HepG2 (cell line): ENCODE measurements around the gene SLC5A6. TPM values are rescaled to one million over a fixed set of nuclear protein-coding genes. Genes with fewer than 3 reads are reported as not detected.

Experiments used
- CEBPB ChIP-seq: IDR thresholded peaks from 2 replicates; pipeline ENCODE4 v1.6.1; 2011; ENCODE audit warnings: low read depth, low read length, improper control_type of control experiment, borderline replicate concordance
- CREM ChIP-seq, 2 experiments: sonication (generic) in 1 of 2; formaldehyde crosslinking in 1 of 2; IDR thresholded peaks; 2 replicates each; pipeline versions ENCODE4 v1.4.0 to v1.6.1; 2016 to 2020; ENCODE audit warnings: antibody characterized with exemption in 1 of 2, mild to moderate bottlenecking in 1 of 2, missing genetic modification reagents in 1 of 2
- HDAC2 ChIP-seq: sonication (generic); formaldehyde crosslinking; IDR thresholded peaks from 2 replicates; pipeline ENCODE4 v1.4.0; 2020; ENCODE audit warnings: missing genetic modification reagents
- HHEX ChIP-seq: IDR thresholded peaks from 2 replicates; pipeline ENCODE4 v1.6.1; 2016; ENCODE audit warnings: control low read depth
- HOXA5 ChIP-seq: sonication (generic); formaldehyde crosslinking; IDR thresholded peaks from 2 replicates; pipeline ENCODE4 v1.4.0; 2020; ENCODE audit warnings: missing genetic modification reagents
- JUN ChIP-seq: sonication (generic); formaldehyde crosslinking; IDR thresholded peaks from 2 replicates; pipeline ENCODE4 v1.4.0; 2020; ENCODE audit warnings: mild to moderate bottlenecking, missing genetic modification reagents
- MED1 ChIP-seq: sonication (generic); formaldehyde crosslinking; IDR thresholded peaks from 2 replicates; pipeline ENCODE4 v1.4.0; 2020; ENCODE audit warnings: missing genetic modification reagents
- MEIS1 ChIP-seq: sonication (generic); formaldehyde crosslinking; IDR thresholded peaks from 2 replicates; pipeline ENCODE4 v1.9.0; 2021; ENCODE audit warnings: mild to moderate bottlenecking, missing genetic modification reagents, moderate library complexity, borderline replicate concordance
- MZF1 ChIP-seq: sonication (generic); formaldehyde crosslinking; IDR thresholded peaks from 2 replicates; pipeline ENCODE4 v1.8.1; 2023; ENCODE audit warnings: mild to moderate bottlenecking, missing genetic modification reagents, borderline replicate concordance
- NR3C1 ChIP-seq: sonication (generic); formaldehyde crosslinking; IDR thresholded peaks from 2 replicates; pipeline ENCODE4 v1.4.0; 2020; ENCODE audit warnings: missing genetic modification reagents
- SOX13 ChIP-seq, 3 experiments: fragments of 450-650 bp in 1 of 3; sonication (generic) in 1 of 3; formaldehyde crosslinking in 1 of 3; IDR thresholded peaks in 2 of 3; conservative IDR thresholded peaks in 1 of 3; 2 replicates each; pipeline versions ENCODE4 v1.5.0 to v1.6.1; 2016 to 2020; ENCODE audit warnings: antibody characterized with exemption in 1 of 3, mild to moderate bottlenecking in 1 of 3, missing compliant biosample characterization in 1 of 3, missing genetic modification reagents in 1 of 3, moderate library complexity in 1 of 3
- TAF1 ChIP-seq: sonication (generic); formaldehyde crosslinking; IDR thresholded peaks from 2 replicates; pipeline ENCODE4 v1.4.0; 2020; ENCODE audit warnings: missing genetic modification reagents
- ZBTB34 ChIP-seq: sonication (generic); formaldehyde crosslinking; IDR thresholded peaks from 2 replicates; pipeline ENCODE4 v1.8.0; 2022; ENCODE audit warnings: mild to moderate bottlenecking, missing genetic modification reagents
- ZBTB38 ChIP-seq: sonication (generic); formaldehyde crosslinking; IDR thresholded peaks from 2 replicates; pipeline ENCODE4 v1.5.1; 2020; ENCODE audit warnings: mild to moderate bottlenecking, missing genetic modification reagents
- ZNF205 ChIP-seq: IDR thresholded peaks from 2 replicates; pipeline ENCODE4 v1.6.1; 2018; ENCODE audit warnings: missing biosample characterization, missing genetic modification reagents
- ZNF414 ChIP-seq: sonication (generic); formaldehyde crosslinking; IDR thresholded peaks from 2 replicates; pipeline ENCODE4 v1.5.0; 2020; ENCODE audit warnings: missing genetic modification reagents
- ZNF441 ChIP-seq: sonication (generic); formaldehyde crosslinking; IDR thresholded peaks from 2 replicates; pipeline ENCODE4 v1.7.0; 2021; ENCODE audit warnings: missing genetic modification reagents, borderline replicate concordance
- ZNF776 ChIP-seq: sonication (generic); formaldehyde crosslinking; IDR thresholded peaks from 2 replicates; pipeline ENCODE4 v1.4.0; 2020; ENCODE audit warnings: mild to moderate bottlenecking, missing genetic modification reagents
- ZSCAN22 ChIP-seq: sonication (generic); formaldehyde crosslinking; IDR thresholded peaks from 2 replicates; pipeline ENCODE4 v1.4.0; 2020; ENCODE audit warnings: mild to moderate bottlenecking, missing genetic modification reagents
- ZSCAN30 ChIP-seq: sonication (generic); formaldehyde crosslinking; IDR thresholded peaks from 2 replicates; pipeline ENCODE4 v1.5.0; 2020; ENCODE audit warnings: mild to moderate bottlenecking, missing genetic modification reagents
- polyA plus RNA-seq, 8 experiments: library from polyadenylated mRNA; depleted of rRNA in 3 of 8; stranded (reverse) in 7 of 8; unstranded in 1 of 8; fragments of >200 nt; fragmentation: Illumina TruSeq in 4 of 8; extraction: Trizol in 4 of 8; gene quantifications; 2 replicates each; pipeline versions ENCODE4 v1.2.1 to v1.2.3, GENCODE V29; 2011 to 2016; ENCODE audit warnings: low read depth in 4 of 8, missing spikeins in 1 of 8, mixed read lengths in 1 of 8; ENCODE audit not compliant: insufficient read depth in 1 of 8
- total RNA-seq, 5 experiments: library from RNA; depleted of rRNA; stranded (reverse); fragments of >200 nt; fragmentation: Illumina TruSeq; extraction: Trizol; gene quantifications; 2 replicates each; pipeline ENCODE4 v1.2.3, GENCODE V29; 2016; ENCODE audit warnings: low read depth in 1 of 5
- TF ChIP-seq, protein P1 (sequence below): sonication (generic); formaldehyde crosslinking; IDR thresholded peaks from 2 replicates; pipeline ENCODE4 v1.8.1; 2023; ENCODE audit warnings: mild to moderate bottlenecking, missing genetic modification reagents, borderline replicate concordance
- TF ChIP-seq, protein P2 (sequence below): sonication (generic); formaldehyde crosslinking; IDR thresholded peaks from 2 replicates; pipeline ENCODE4 v1.5.1; 2020; ENCODE audit warnings: mild to moderate bottlenecking, moderate library complexity, missing genetic modification reagents
- TF ChIP-seq, protein P3 (sequence below): sonication (generic); formaldehyde crosslinking; IDR thresholded peaks from 2 replicates; pipeline ENCODE4 v1.5.0; 2020; ENCODE audit warnings: mild to moderate bottlenecking, missing genetic modification reagents

SLC5A6 gene
- total and polyA plus RNA-seq, 2 of the 13 experiments (the other 11 are each of a cell fraction or from before 2014, with no cell fraction given), result 135 to 417 TPM

DNA sequence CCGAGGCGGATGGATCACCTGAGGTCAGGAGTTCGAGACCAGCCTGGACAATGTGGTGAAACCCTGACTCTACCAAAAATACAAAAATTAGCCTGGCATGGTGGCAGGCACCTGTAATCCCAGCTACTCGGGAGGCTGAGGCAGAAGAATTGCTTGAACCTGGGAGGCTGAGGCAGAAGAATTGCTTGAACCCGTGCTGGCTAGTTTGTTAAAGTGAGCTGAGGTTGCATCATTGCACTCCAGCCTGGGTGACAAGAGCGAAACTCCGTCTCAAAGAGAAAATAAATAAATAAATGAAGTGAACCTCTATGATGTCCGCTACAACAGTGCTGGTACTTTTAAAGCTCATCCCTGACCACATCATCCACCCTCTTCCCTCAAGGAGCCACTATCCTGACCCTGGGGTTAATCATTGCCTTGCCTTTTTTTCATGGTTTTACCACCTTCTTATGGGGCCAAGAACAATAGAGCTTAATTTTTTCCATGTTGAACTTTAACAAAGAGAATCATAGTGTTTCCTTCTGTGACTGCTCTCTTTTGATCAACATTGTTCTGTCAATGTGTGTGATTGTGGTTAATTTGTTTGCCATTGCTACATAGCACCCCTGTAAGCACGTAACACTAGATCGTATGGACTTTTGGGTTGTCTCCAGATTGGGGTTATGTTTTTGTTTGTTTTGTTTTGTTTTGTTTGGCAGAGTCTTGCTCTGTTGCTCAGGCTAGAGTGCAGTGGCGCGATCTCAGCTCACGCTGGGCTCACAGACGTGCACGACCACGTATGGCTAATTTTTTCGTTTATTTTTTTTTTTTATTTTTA lies 17.3 kb downstream of the SLC5A6 start (continued):
- TF ChIP-seq, protein P1, sequence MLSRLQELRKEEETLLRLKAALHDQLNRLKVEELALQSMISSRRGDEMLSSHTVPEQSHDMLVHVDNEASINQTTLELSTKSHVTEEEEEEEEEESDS (CRISPR knock-in tag), result no peak
- TF ChIP-seq, protein P2, sequence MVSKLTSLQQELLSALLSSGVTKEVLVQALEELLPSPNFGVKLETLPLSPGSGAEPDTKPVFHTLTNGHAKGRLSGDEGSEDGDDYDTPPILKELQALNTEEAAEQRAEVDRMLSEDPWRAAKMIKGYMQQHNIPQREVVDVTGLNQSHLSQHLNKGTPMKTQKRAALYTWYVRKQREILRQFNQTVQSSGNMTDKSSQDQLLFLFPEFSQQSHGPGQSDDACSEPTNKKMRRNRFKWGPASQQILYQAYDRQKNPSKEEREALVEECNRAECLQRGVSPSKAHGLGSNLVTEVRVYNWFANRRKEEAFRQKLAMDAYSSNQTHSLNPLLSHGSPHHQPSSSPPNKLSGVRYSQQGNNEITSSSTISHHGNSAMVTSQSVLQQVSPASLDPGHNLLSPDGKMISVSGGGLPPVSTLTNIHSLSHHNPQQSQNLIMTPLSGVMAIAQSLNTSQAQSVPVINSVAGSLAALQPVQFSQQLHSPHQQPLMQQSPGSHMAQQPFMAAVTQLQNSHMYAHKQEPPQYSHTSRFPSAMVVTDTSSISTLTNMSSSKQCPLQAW (CRISPR knock-in tag), result peak; percentile 63; the same call in 1 of the 2 replicates
- TF ChIP-seq ZSCAN30 (CRISPR knock-in tag), result no peak
- 0 out of 2 replicates have a peak, but pooled peaks have one; percentile 38 for TF ChIP-seq ZBTB38 (CRISPR knock-in tag)
- TF ChIP-seq HHEX (CRISPR knock-in tag), result no peak
- peak; percentile 84 for TF ChIP-seq CEBPB
- TF ChIP-seq NR3C1, result no peak
- no peak for TF ChIP-seq MEIS1
- TF ChIP-seq ZNF441, result peak; percentile 99
- 0 out of 2 replicates have a peak, but pooled peaks have one; percentile 28 for TF ChIP-seq ZNF776 (CRISPR knock-in tag)
- TF ChIP-seq ZNF414, result no peak
- no peak for TF ChIP-seq ZBTB34 (CRISPR knock-in tag)
- TF ChIP-seq MZF1 (CRISPR knock-in tag), result no peak
- no peak for TF ChIP-seq HOXA5
- no peak for TF ChIP-seq TAF1 (CRISPR knock-in tag)
- TF ChIP-seq HDAC2 (CRISPR knock-in tag), result peak; percentile 25; the same call in 1 of the 2 replicates
- peak; percentile 74 for TF ChIP-seq CREM (IDR thresholded peaks at IDR 0.05)
- no peak for TF ChIP-seq CREM (CRISPR knock-in tag; IDR thresholded peaks at IDR 0.05)
- TF ChIP-seq, protein P3, sequence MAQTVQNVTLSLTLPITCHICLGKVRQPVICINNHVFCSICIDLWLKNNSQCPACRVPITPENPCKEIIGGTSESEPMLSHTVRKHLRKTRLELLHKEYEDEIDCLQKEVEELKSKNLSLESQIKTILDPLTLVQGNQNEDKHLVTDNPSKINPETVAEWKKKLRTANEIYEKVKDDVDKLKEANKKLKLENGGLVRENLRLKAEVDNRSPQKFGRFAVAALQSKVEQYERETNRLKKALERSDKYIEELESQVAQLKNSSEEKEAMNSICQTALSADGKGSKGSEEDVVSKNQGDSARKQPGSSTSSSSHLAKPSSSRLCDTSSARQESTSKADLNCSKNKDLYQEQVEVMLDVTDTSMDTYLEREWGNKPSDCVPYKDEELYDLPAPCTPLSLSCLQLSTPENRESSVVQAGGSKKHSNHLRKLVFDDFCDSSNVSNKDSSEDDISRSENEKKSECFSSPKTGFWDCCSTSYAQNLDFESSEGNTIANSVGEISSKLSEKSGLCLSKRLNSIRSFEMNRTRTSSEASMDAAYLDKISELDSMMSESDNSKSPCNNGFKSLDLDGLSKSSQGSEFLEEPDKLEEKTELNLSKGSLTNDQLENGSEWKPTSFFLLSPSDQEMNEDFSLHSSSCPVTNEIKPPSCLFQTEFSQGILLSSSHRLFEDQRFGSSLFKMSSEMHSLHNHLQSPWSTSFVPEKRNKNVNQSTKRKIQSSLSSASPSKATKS (CRISPR knock-in tag), result no peak
- 0 out of 2 replicates have a peak, but pooled peaks have one; percentile 43 for TF ChIP-seq JUN
- TF ChIP-seq SOX13 (IDR thresholded peaks at IDR 0.05), result peak; percentile 96
- TF ChIP-seq SOX13 (CRISPR knock-in tag; conservative IDR thresholded peaks at IDR 0.05 in 1 of 2, IDR thresholded peaks at IDR 0.05 in 1 of 2), result peak in 1 of 2 experiments; percentile 98; a peak in 2 of 4 replicates
- TF ChIP-seq ZNF205 (CRISPR knock-in tag), result no peak
- no peak for TF ChIP-seq ZSCAN22 (CRISPR knock-in tag)
- TF ChIP-seq MED1 (CRISPR knock-in tag), result peak; percentile 76
